MM.1S (cell line): ENCODE results near the gene ZSCAN5A.
"Not testable (repeated sequence)": the region's sequence is repeated elsewhere in the genome, so short reads cannot be mapped to it uniquely, and the experiment has no call there.

Experiments used
- DNase-seq: peaks from one replicate; pipeline ENCODE4 v3.0.0-alpha.2; 2015
- H2AFZ ChIP-seq: fragments of 300-600 bp; sonication (generic); 2 replicates; pipeline ENCODE4 v1.6.0; 2016; ENCODE audit warnings: antibody characterized with exemption, low read length
- H3F3A ChIP-seq: fragments of 300-600 bp; sonication (generic); 2 replicates; pipeline ENCODE4 v1.6.1; 2016; ENCODE audit warnings: mild to moderate bottlenecking, antibody characterized with exemption, low read length, moderate library complexity, mixed read lengths; ENCODE audit not compliant: insufficient read depth
- H3K27ac ChIP-seq: fragments of 300-600 bp; sonication (generic); 2 replicates; pipeline ENCODE4 v1.5.1; 2016; ENCODE audit warnings: mild to moderate bottlenecking, low read length
- H3K27me3 ChIP-seq: fragments of 300-600 bp; sonication (generic); replicated peaks from 2 replicates; pipeline ENCODE4 v1.6.0; 2016; ENCODE audit warnings: low read length; ENCODE audit not compliant: insufficient read depth
- H3K36me3 ChIP-seq: fragments of 300-600 bp; sonication (generic); replicated peaks from 2 replicates; pipeline ENCODE4 v1.6.1; 2016; ENCODE audit warnings: mild to moderate bottlenecking, low read length, mixed read lengths; ENCODE audit not compliant: insufficient read depth
- H3K4me1 ChIP-seq: fragments of 300-600 bp; sonication (generic); 2 replicates; pipeline ENCODE4 v1.6.1; 2016; ENCODE audit warnings: low read length, mixed read lengths
- H3K4me2 ChIP-seq: fragments of 300-600 bp; sonication (generic); 2 replicates; pipeline ENCODE4 v1.6.0; 2016; ENCODE audit warnings: low read depth, low read length
- H3K4me3 ChIP-seq: fragments of 300-600 bp; sonication (generic); 2 replicates; pipeline ENCODE4 v1.5.1; 2016; ENCODE audit warnings: low read length, mixed read lengths
- H3K79me2 ChIP-seq: fragments of 300-600 bp; sonication (generic); 2 replicates; pipeline ENCODE4 v1.6.1; 2016; ENCODE audit warnings: mixed run types, low read length, mixed read lengths
- H3K9ac ChIP-seq: fragments of 300-600 bp; sonication (generic); 2 replicates; pipeline ENCODE4 v1.6.1; 2016; ENCODE audit warnings: low read length, mixed read lengths
- H3K9me2 ChIP-seq: fragments of 300-600 bp; sonication (generic); replicated peaks from 2 replicates; pipeline ENCODE4 v1.6.1; 2016; ENCODE audit warnings: mild to moderate bottlenecking, low read length, mixed read lengths; ENCODE audit not compliant: insufficient read depth
- H3K9me3 ChIP-seq: fragments of 300-600 bp; sonication (generic); replicated peaks from 2 replicates; pipeline ENCODE4 v1.6.1; 2016; ENCODE audit warnings: mild to moderate bottlenecking, low read length, mixed read lengths; ENCODE audit not compliant: insufficient read depth
- H4K20me1 ChIP-seq: fragments of 300-600 bp; sonication (generic); 2 replicates; pipeline ENCODE4 v1.6.1; 2016; ENCODE audit warnings: mild to moderate bottlenecking, low read length, moderate library complexity, mixed read lengths; ENCODE audit not compliant: insufficient read depth
- EZH2 ChIP-seq: fragments of 300-600 bp; sonication (generic); optimal IDR thresholded peaks from 2 replicates; pipeline ENCODE3; 2017; ENCODE audit warnings: low read depth, mild to moderate bottlenecking, antibody characterized with exemption, low read length, mixed read lengths
- EZH2phosphoT487 ChIP-seq: fragments of 300-600 bp; sonication (generic); IDR thresholded peaks from 2 replicates; pipeline ENCODE4 v1.6.1; 2018; ENCODE audit warnings: antibody characterized with exemption, low read length
- TF ChIP-seq, protein P1 (sequence below): fragments of 300-600 bp; sonication (generic); IDR thresholded peaks from 2 replicates; pipeline ENCODE4 v1.5.1; 2016; ENCODE audit warnings: antibody characterized with exemption, low read length, mixed read lengths

ZSCAN5A gene

GRCh38 chr19:56223481-56223880, 91.2 kb downstream of the ZSCAN5A start:
- H3K4me2 ChIP-seq, result no peak overlapping the region
- H3K9me2 ChIP-seq, result no peaks in the 10 kb centered on the region
- no peak overlapping the region for H2AFZ ChIP-seq
- no peaks in the 10 kb centered on the region for H3K36me3 ChIP-seq
- no peak for TF ChIP-seq EZH2phosphoT487
- TF ChIP-seq, protein P1, sequence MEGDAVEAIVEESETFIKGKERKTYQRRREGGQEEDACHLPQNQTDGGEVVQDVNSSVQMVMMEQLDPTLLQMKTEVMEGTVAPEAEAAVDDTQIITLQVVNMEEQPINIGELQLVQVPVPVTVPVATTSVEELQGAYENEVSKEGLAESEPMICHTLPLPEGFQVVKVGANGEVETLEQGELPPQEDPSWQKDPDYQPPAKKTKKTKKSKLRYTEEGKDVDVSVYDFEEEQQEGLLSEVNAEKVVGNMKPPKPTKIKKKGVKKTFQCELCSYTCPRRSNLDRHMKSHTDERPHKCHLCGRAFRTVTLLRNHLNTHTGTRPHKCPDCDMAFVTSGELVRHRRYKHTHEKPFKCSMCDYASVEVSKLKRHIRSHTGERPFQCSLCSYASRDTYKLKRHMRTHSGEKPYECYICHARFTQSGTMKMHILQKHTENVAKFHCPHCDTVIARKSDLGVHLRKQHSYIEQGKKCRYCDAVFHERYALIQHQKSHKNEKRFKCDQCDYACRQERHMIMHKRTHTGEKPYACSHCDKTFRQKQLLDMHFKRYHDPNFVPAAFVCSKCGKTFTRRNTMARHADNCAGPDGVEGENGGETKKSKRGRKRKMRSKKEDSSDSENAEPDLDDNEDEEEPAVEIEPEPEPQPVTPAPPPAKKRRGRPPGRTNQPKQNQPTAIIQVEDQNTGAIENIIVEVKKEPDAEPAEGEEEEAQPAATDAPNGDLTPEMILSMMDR, result no peak
- no peak for TF ChIP-seq EZH2
- no peaks in the 10 kb centered on the region for H3K4me1 ChIP-seq
- H3K9me3 ChIP-seq, result no peaks in the 10 kb centered on the region
- no peaks in the 10 kb centered on the region; the same call in 1 of the 2 replicates for H3K27me3 ChIP-seq
- no peaks in the 10 kb centered on the region for H3F3A ChIP-seq
- H4K20me1 ChIP-seq, result no peaks in the 10 kb centered on the region
- H3K4me3 ChIP-seq, result no peak overlapping the region
- no peak overlapping the region for H3K27ac ChIP-seq
- no peak for DNase-seq
- no peaks in the 10 kb centered on the region for H3K79me2 ChIP-seq
- no peak overlapping the region for H3K9ac ChIP-seq

DNA sequence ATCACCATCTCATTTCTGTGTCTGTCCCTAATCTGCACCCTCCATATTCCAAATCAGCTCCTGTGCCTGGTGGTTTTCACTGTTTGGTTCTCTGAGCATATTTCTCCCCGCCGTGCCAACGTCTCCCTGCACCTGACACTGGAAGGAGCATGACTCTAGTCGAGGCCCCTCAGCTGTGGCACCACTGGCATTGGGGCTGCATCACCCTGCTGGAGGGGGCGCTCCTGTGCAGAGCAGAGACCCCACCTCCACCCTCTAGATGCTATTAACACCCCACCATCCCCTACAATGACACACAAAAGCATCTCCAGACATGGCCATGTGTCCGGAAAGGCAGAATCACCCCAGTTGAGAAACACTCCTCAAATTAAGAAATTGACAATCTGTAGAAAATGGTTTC, 91.7 kb downstream of the ZSCAN5A start:
- Histone ChIP-seq H3K27me3 (no peaks in the 10 kb centered on the region; the same call in 1 of the 2 replicates), H2AFZ (no peak overlapping the region), H3K9me3 (no peaks in the 10 kb centered on the region), H4K20me1 (no peaks in the 10 kb centered on the region), H3K79me2 (no peaks in the 10 kb centered on the region), H3K4me2 (no peak overlapping the region), H3F3A (no peaks in the 10 kb centered on the region), H3K4me3 (no peak overlapping the region), H3K36me3 (no peaks in the 10 kb centered on the region), H3K9ac (no peak overlapping the region), H3K27ac (no peak overlapping the region), H3K4me1 (no peaks in the 10 kb centered on the region), H3K9me2 (no peaks in the 10 kb centered on the region)
- TF ChIP-seq EZH2 (no peak), EZH2phosphoT487 (no peak)
- TF ChIP-seq, protein P1, result no peak
- no peak for DNase-seq

- no peak overlapping the region for H2AFZ ChIP-seq
- peaks cover 5% of the 10 kb centered on the region; the same call in 1 of the 2 replicates for H3K27me3 ChIP-seq
- H3K27ac ChIP-seq, result no peak overlapping the region
- H3K36me3 ChIP-seq, result no peaks in the 10 kb centered on the region
- no peaks in the 10 kb centered on the region for H3K4me1 ChIP-seq
- no peak overlapping the region for H3K4me2 ChIP-seq
- no peak for TF ChIP-seq EZH2phosphoT487
- TF ChIP-seq EZH2, result no peak
- TF ChIP-seq, protein P1, result no peak
- H3K9me3 ChIP-seq, result no peaks in the 10 kb centered on the region
- no peaks in the 10 kb centered on the region for H3F3A ChIP-seq
- no peak overlapping the region for H3K4me3 ChIP-seq
- no peaks in the 10 kb centered on the region for H3K9me2 ChIP-seq
- H3K9ac ChIP-seq, result no peak overlapping the region
- no peaks in the 10 kb centered on the region for H4K20me1 ChIP-seq
- DNase-seq, result no peak
- no peaks in the 10 kb centered on the region for H3K79me2 ChIP-seq
Observed at GRCh38 chr19:56221851-56222250, 92.8 kb downstream of the ZSCAN5A start.

- H3K27me3 ChIP-seq, H3K79me2 ChIP-seq, H3K4me2 ChIP-seq, H3K9me3 ChIP-seq, H3F3A ChIP-seq, H4K20me1 ChIP-seq, H2AFZ ChIP-seq, H3K36me3 ChIP-seq, H3K9ac ChIP-seq, H3K9me2 ChIP-seq, H3K4me1 ChIP-seq, H3K27ac ChIP-seq, H3K4me3 ChIP-seq, DNase-seq: not testable (repeated sequence)
Observed at GRCh38 chr19:56221442-56221841, 93.2 kb downstream of the ZSCAN5A start.
